GM12892 (cell line): ENCODE data around the gene STPG3.

Source experiments
- POLR2A ChIP-seq: IDR thresholded peaks from 2 replicates; pipeline ENCODE4 v1.6.1; 2011; ENCODE audit warnings: low read depth, low read length, control low read depth
- POLR2AphosphoS5 ChIP-seq: IDR thresholded peaks from 2 replicates; pipeline ENCODE4 v1.6.1; 2011; ENCODE audit warnings: low read depth, low read length, control low read depth
- TAF1 ChIP-seq: IDR thresholded peaks from 2 replicates; pipeline ENCODE4 v1.6.1; 2011; ENCODE audit warnings: low read depth, mild to moderate bottlenecking, control low read depth, low read length, borderline replicate concordance

- TF ChIP-seq POLR2A: no peak
- no peak for TF ChIP-seq POLR2AphosphoS5
- TF ChIP-seq TAF1: no peak
Measured at GRCh38 chr9:137216188-137216965, 34.7 kb upstream of the STPG3 start.
